Astrocyte (in vitro differentiated cells and primary cell): ENCODE results near the gene WDR13. TPM values are rescaled to one million over a fixed set of nuclear protein-coding genes. Genes with fewer than 3 reads are reported as not detected.

Source experiments
- DNase-seq: peaks from one replicate; pipeline ENCODE4 v3.0.0-alpha.2; 2010; ENCODE audit warnings: low read depth
- FAIRE-seq: peaks from 2 replicates; lab custom pipeline; 2011; peaks lifted over from hg19 to GRCh38; lab: Jason Lieb, UNC
- H2AFZ ChIP-seq: 2 replicates; pipeline ENCODE4 v1.6.0; 2012; ENCODE audit warnings: low read depth, low read length, inconsistent platforms
- H3K27ac ChIP-seq: 2 replicates; pipeline ENCODE4 v1.5.1; 2011; ENCODE audit warnings: low read depth, low read length, inconsistent platforms
- H3K27me3 ChIP-seq: 2 replicates; pipeline ENCODE4 v1.6.0; 2011; ENCODE audit warnings: low read length, inconsistent platforms; ENCODE audit not compliant: insufficient read depth
- H3K36me3 ChIP-seq: 2 replicates; pipeline ENCODE4 v1.5.1; 2011; ENCODE audit warnings: low read length, inconsistent platforms; ENCODE audit not compliant: insufficient read depth
- H3K4me1 ChIP-seq: 2 replicates; pipeline ENCODE4 v1.5.1; 2011; ENCODE audit warnings: low read length, inconsistent platforms; ENCODE audit not compliant: insufficient read depth
- H3K4me2 ChIP-seq: 2 replicates; pipeline ENCODE4 v1.6.0; 2012; ENCODE audit warnings: low read length, inconsistent platforms
- H3K4me3 ChIP-seq: 2 replicates; pipeline ENCODE4 v1.5.1; 2011; ENCODE audit warnings: low read depth, mild to moderate bottlenecking, low read length, inconsistent platforms; ENCODE audit not compliant: insufficient read depth
- H3K79me2 ChIP-seq: 2 replicates; pipeline ENCODE4 v1.6.0; 2012; ENCODE audit warnings: mild to moderate bottlenecking, low read length, inconsistent platforms; ENCODE audit not compliant: insufficient read depth
- H3K9ac ChIP-seq: 2 replicates; pipeline ENCODE4 v1.6.0; 2012; ENCODE audit warnings: mild to moderate bottlenecking, low read length, inconsistent platforms
- H3K9me3 ChIP-seq: 2 replicates; pipeline ENCODE4 v1.5.1; 2012; ENCODE audit warnings: low read depth, mild to moderate bottlenecking, low read length, inconsistent platforms; ENCODE audit not compliant: insufficient read depth
- H4K20me1 ChIP-seq: 2 replicates; pipeline ENCODE4 v1.6.0; 2012; ENCODE audit warnings: low read length, inconsistent platforms; ENCODE audit not compliant: insufficient read depth
- H3K27ac Mint-ChIP-seq: one replicate; pipeline ENCODE4 v1.8.0; 2021; ENCODE audit warnings: mild to moderate bottlenecking, mixed read lengths; ENCODE audit not compliant: unreplicated experiment
- H3K27me3 Mint-ChIP-seq: one replicate; pipeline ENCODE4 v1.8.0; 2021; ENCODE audit warnings: low read depth, mixed read lengths; ENCODE audit not compliant: unreplicated experiment
- H3K36me3 Mint-ChIP-seq: one replicate; pipeline ENCODE4 v1.8.0; 2021; ENCODE audit warnings: low read depth, mixed read lengths; ENCODE audit not compliant: unreplicated experiment
- H3K4me1 Mint-ChIP-seq: one replicate; pipeline ENCODE4 v1.8.0; 2021; ENCODE audit warnings: low read depth, mixed read lengths; ENCODE audit not compliant: unreplicated experiment
- H3K4me3 Mint-ChIP-seq: one replicate; pipeline ENCODE4 v1.8.0; 2021; ENCODE audit warnings: mild to moderate bottlenecking, moderate library complexity, mixed read lengths; ENCODE audit not compliant: unreplicated experiment
- H3K9me3 Mint-ChIP-seq: one replicate; pipeline ENCODE4 v1.8.0; 2021; ENCODE audit warnings: mild to moderate bottlenecking, mixed read lengths; ENCODE audit not compliant: unreplicated experiment
- CTCF ChIP-seq: IDR thresholded peaks from 2 replicates; pipeline ENCODE4 v1.5.1; 2011; ENCODE audit warnings: low read depth, mild to moderate bottlenecking, inconsistent platforms, low read length, moderate library complexity; ENCODE audit not compliant: insufficient read depth
- EZH2 ChIP-seq: IDR thresholded peaks from 2 replicates; pipeline ENCODE4 v1.6.1; 2012; ENCODE audit warnings: mild to moderate bottlenecking, low read length, inconsistent platforms; ENCODE audit not compliant: insufficient read depth
- total RNA-seq: library from RNA; stranded (reverse); gene quantifications from 2 replicates; pipeline ENCODE4 v1.2.1, GENCODE V29; 2021

Gene WDR13
- total RNA-seq, 1 donor from 2014 or later: 65.4 TPM

GRCh38 chrX:48558271-48558670 is 39.0 kb upstream of the WDR13 start:
- H3K27me3 ChIP-seq: no peaks in the 10 kb centered on the region
- Mint-ChIP-seq H3K36me3 (peaks cover 9% of the 10 kb centered on the region), H3K27ac (peak overlapping the region; percentile 80), H3K9me3 (no peaks in the 10 kb centered on the region), H3K27me3 (no peaks in the 10 kb centered on the region), H3K4me3 (no peak overlapping the region), H3K4me1 (peaks cover 3% of the 10 kb centered on the region)
- DNase-seq: peak; percentile 82
- no peak overlapping the region for H2AFZ ChIP-seq
- H3K36me3 ChIP-seq: peaks cover 5% of the 10 kb centered on the region
- no peaks in the 10 kb centered on the region for H3K9me3 ChIP-seq
- H3K79me2 ChIP-seq: no peaks in the 10 kb centered on the region
- no peak overlapping the region for H3K9ac ChIP-seq
- FAIRE-seq: peak; percentile 100
- H3K4me1 ChIP-seq: peaks cover 5% of the 10 kb centered on the region
- no peak overlapping the region for H3K4me2 ChIP-seq
- H3K4me3 ChIP-seq: no peak overlapping the region
- H4K20me1 ChIP-seq: peaks cover 3% of the 10 kb centered on the region
- peak overlapping the region; percentile 48 for H3K27ac ChIP-seq
- TF ChIP-seq EZH2 (no peak), CTCF (no peak)

- no peak for FAIRE-seq
- no peak overlapping the region for H3K27ac Mint-ChIP-seq
- H2AFZ ChIP-seq: no peak overlapping the region
- H3K36me3 ChIP-seq: peaks cover 5% of the 10 kb centered on the region
- H3K4me3 Mint-ChIP-seq: no peak overlapping the region
- peaks cover 3% of the 10 kb centered on the region for H4K20me1 ChIP-seq
- TF ChIP-seq EZH2: no peak
- H3K4me1 Mint-ChIP-seq: peaks cover 3% of the 10 kb centered on the region
- no peaks in the 10 kb centered on the region for H3K9me3 ChIP-seq
- H3K27ac ChIP-seq: no peak overlapping the region
- H3K79me2 ChIP-seq: no peaks in the 10 kb centered on the region
- H3K4me1 ChIP-seq: peaks cover 5% of the 10 kb centered on the region
- DNase-seq: no peak
- no peaks in the 10 kb centered on the region for H3K9me3 Mint-ChIP-seq
- H3K36me3 Mint-ChIP-seq: peaks cover 9% of the 10 kb centered on the region
- no peak overlapping the region for H3K9ac ChIP-seq
- no peaks in the 10 kb centered on the region for H3K27me3 ChIP-seq
- no peaks in the 10 kb centered on the region for H3K27me3 Mint-ChIP-seq
- no peak overlapping the region for H3K4me3 ChIP-seq
- no peak overlapping the region for H3K4me2 ChIP-seq
Observed at GRCh38 chrX:48559636-48560035, 37.7 kb upstream of the WDR13 start.

GRCh38 chrX:48560056-48560455 is 37.2 kb upstream of the WDR13 start:
- TF ChIP-seq EZH2 (no peak), CTCF (no peak)
- H2AFZ ChIP-seq: no peak overlapping the region
- no peak overlapping the region for H3K4me3 ChIP-seq
- no peaks in the 10 kb centered on the region for H3K9me3 ChIP-seq
- peaks cover 9% of the 10 kb centered on the region for H3K36me3 Mint-ChIP-seq
- no peak overlapping the region for H3K9ac ChIP-seq
- H3K27me3 ChIP-seq: no peaks in the 10 kb centered on the region
- FAIRE-seq (no peak), DNase-seq (no peak)
- H3K4me1 ChIP-seq: peaks cover 5% of the 10 kb centered on the region
- H3K27ac Mint-ChIP-seq: no peak overlapping the region
- H3K4me2 ChIP-seq: no peak overlapping the region
- H3K27me3 Mint-ChIP-seq: no peaks in the 10 kb centered on the region
- H3K9me3 Mint-ChIP-seq: no peaks in the 10 kb centered on the region
- H3K36me3 ChIP-seq: peaks cover 5% of the 10 kb centered on the region
- H3K27ac ChIP-seq: no peak overlapping the region
- no peaks in the 10 kb centered on the region for H4K20me1 ChIP-seq
- H3K4me3 Mint-ChIP-seq: no peak overlapping the region
- H3K4me1 Mint-ChIP-seq: peaks cover 3% of the 10 kb centered on the region
- H3K79me2 ChIP-seq: no peaks in the 10 kb centered on the region
